ENCODE measurements around the gene MCTP1. TPM values are rescaled to one million over a fixed set of nuclear protein-coding genes. Genes with fewer than 3 reads are reported as not detected.
A peak's percentile ranks its signal among the peaks of the same experiment; 100 is the strongest.

MCTP1 gene
- total RNA-seq, 1 experiment from 2014 or later: 0.44 TPM

- Histone ChIP-seq H3K27me3 (ENCODE audit: insufficient read depth, low read length) (no peaks in the 10 kb centered on the region), H3K4me1 (ENCODE audit: control insufficient read depth in 1 of 2, insufficient read depth in 2 of 2, low read length in 2 of 2) (no peaks in the 10 kb centered on the region), H2AFZ (ENCODE audit: low read depth, low read length, poor library complexity, severe bottlenecking) (no peak overlapping the region), H3K4me2 (ENCODE audit: low read length) (no peak overlapping the region), H3K9me2 (ENCODE audit: insufficient read depth) (no peaks in the 10 kb centered on the region), H3K9ac (ENCODE audit: low read length) (no peak overlapping the region), H3K27ac (ENCODE audit: low read depth, low read length) (no peak overlapping the region), H3K79me2 (ENCODE audit: insufficient read depth, low read length) (no peaks in the 10 kb centered on the region), H3K36me3 (ENCODE audit: control insufficient read depth in 1 of 2, insufficient read depth in 2 of 2, low read length in 2 of 2) (no peaks in the 10 kb centered on the region), H4K20me1 (ENCODE audit: insufficient read depth) (no peaks in the 10 kb centered on the region), H3K4me3 (replicated peaks in 1 of 2; ENCODE audit: low read depth in 1 of 2, low read length in 2 of 2) (no peak overlapping the region), H3K9me3 (ENCODE audit: control insufficient read depth in 1 of 2, insufficient read depth in 1 of 2, low read depth in 1 of 2, low read length in 2 of 2) (no peaks in the 10 kb centered on the region)
- ChIA-PET POLR2A (no interaction called here), RAD21 (ENCODE audit: low non-redundant PET in 1 of 2, low total read pairs in 2 of 2, uncharacterized antibody in 2 of 2, unreplicated experiment in 2 of 2) (no interaction called here), CTCF (no interaction called here)
- DNase-seq (ENCODE audit: low read depth, low spot score): no peak
- no peak for TF ChIP-seq TCF7L2 (IDR thresholded peaks at IDR 0.05; ENCODE audit: borderline replicate concordance, extremely low read depth, insufficient read depth, insufficient read length)
- no peak for TF ChIP-seq SIN3A (IDR thresholded peaks at IDR 0.05; ENCODE audit: low read depth)
- TF ChIP-seq RAD21 (IDR thresholded peaks at IDR 0.05; ENCODE audit: low read depth): no peak
- ATAC-seq: no peak
- intact Hi-C loops (cut with micrococcal nuclease): no loop called here
- no TSS peak for BruUV-seq (replicated peaks)
Measured at GRCh38 chr5:95317687-95318086, 32.8 kb upstream of the MCTP1 start.

GRCh38 chr5:95317085-95317484 is 32.2 kb upstream of the MCTP1 start:
- POLR2A ChIA-PET: no interaction called here
- Histone ChIP-seq H3K27me3 (ENCODE audit: insufficient read depth, low read length) (no peaks in the 10 kb centered on the region), H3K36me3 (ENCODE audit: control insufficient read depth in 1 of 2, insufficient read depth in 2 of 2, low read length in 2 of 2) (no peaks in the 10 kb centered on the region), H3K4me2 (ENCODE audit: low read length) (no peak overlapping the region), H3K9me3 (ENCODE audit: control insufficient read depth in 1 of 2, insufficient read depth in 1 of 2, low read depth in 1 of 2, low read length in 2 of 2) (no peaks in the 10 kb centered on the region), H3K9me2 (ENCODE audit: insufficient read depth) (no peaks in the 10 kb centered on the region), H3K4me3 (replicated peaks in 1 of 2; ENCODE audit: low read depth in 1 of 2, low read length in 2 of 2) (no peak overlapping the region), H3K4me1 (ENCODE audit: control insufficient read depth in 1 of 2, insufficient read depth in 2 of 2, low read length in 2 of 2) (no peaks in the 10 kb centered on the region), H4K20me1 (ENCODE audit: insufficient read depth) (no peaks in the 10 kb centered on the region), H3K27ac (ENCODE audit: low read depth, low read length) (no peak overlapping the region), H3K79me2 (ENCODE audit: insufficient read depth, low read length) (no peaks in the 10 kb centered on the region), H2AFZ (ENCODE audit: low read depth, low read length, poor library complexity, severe bottlenecking) (no peak overlapping the region), H3K9ac (ENCODE audit: low read length) (no peak overlapping the region)
- CTCF ChIA-PET: no interaction called here
- TF ChIP-seq EZH2 (IDR thresholded peaks at IDR 0.05) (no peak), CTCF (IDR thresholded peaks at IDR 0.05 in 2 of 3, conservative IDR thresholded peaks at IDR 0.05 in 1 of 3; ENCODE audit: borderline replicate concordance in 1 of 3, insufficient read depth in 1 of 3, low read depth in 2 of 3, low read length in 2 of 3) (peak in 1 of 3 experiments; percentile 24; a peak in 1 of 6 replicates), RAD21 (IDR thresholded peaks at IDR 0.05; ENCODE audit: low read depth) (peak; percentile 36; the same call in 1 of the 2 replicates)
- intact Hi-C loops (cut with micrococcal nuclease): no loop called here
- RAD21 ChIA-PET (ENCODE audit: low non-redundant PET in 1 of 2, low total read pairs in 2 of 2, uncharacterized antibody in 2 of 2, unreplicated experiment in 2 of 2): no interaction called here
- no TSS peak for BruUV-seq (replicated peaks)
- ATAC-seq (no peak), DNase-seq (ENCODE audit: low read depth, low spot score) (no peak)

All from HCT116 (cell line).